Fibroblast of lung (primary cell): ENCODE measurements around the gene PCAT6. TPM values are rescaled to one million over a fixed set of nuclear protein-coding genes. Genes with fewer than 3 reads are reported as not detected.
"Not testable (repeated sequence)": the region's sequence is repeated elsewhere in the genome, so short reads cannot be mapped to it uniquely, and the experiment has no call there.

Experiments
- DNase-seq, 2 donors: peaks; one replicate each; pipeline versions ENCODE4 v3.0.0 to v3.0.0-alpha.2; 2010; ENCODE audit warnings: low read depth in 2 of 2
- H2AFZ ChIP-seq: 2 replicates; pipeline ENCODE4 v1.5.1; 2012; ENCODE audit warnings: low read length, control low read depth, inconsistent platforms
- H3K27ac ChIP-seq: 2 replicates; pipeline ENCODE4 v1.5.1; 2011; ENCODE audit warnings: low read length, control low read depth; ENCODE audit not compliant: insufficient read depth
- H3K27me3 ChIP-seq: 2 replicates; pipeline ENCODE4 v1.5.1; 2011; ENCODE audit warnings: mild to moderate bottlenecking, low read length; ENCODE audit not compliant: control insufficient read depth, insufficient read depth
- H3K36me3 ChIP-seq: 2 replicates; pipeline ENCODE4 v1.5.1; 2011; ENCODE audit warnings: low read length; ENCODE audit not compliant: control insufficient read depth, insufficient read depth
- H3K4me1 ChIP-seq: 2 replicates; pipeline ENCODE4 v1.5.1; 2011; ENCODE audit warnings: low read length; ENCODE audit not compliant: control insufficient read depth, insufficient read depth; ENCODE audit errors: extremely low read depth
- H3K4me2 ChIP-seq: 2 replicates; pipeline ENCODE4 v1.5.1; 2011; ENCODE audit warnings: low read length, control low read depth; ENCODE audit not compliant: insufficient read depth; ENCODE audit errors: extremely low read depth
- H3K4me3 ChIP-seq, 4 experiments: fragments of 200-600 bp in 1 of 4; sonication (generic) in 1 of 4; replicated peaks in 1 of 4; 2 replicates each; pipeline ENCODE4 v1.5.1; 2011 to 2016; ENCODE audit warnings: low read length in 4 of 4, low read depth in 3 of 4, mild to moderate bottlenecking in 3 of 4, control low read depth in 2 of 4, inconsistent platforms in 1 of 4, mixed read lengths in 1 of 4; ENCODE audit not compliant: insufficient read depth in 1 of 4; ENCODE audit errors: control extremely low read depth in 1 of 4
- H3K79me2 ChIP-seq: 2 replicates; pipeline ENCODE4 v1.5.1; 2012; ENCODE audit warnings: mild to moderate bottlenecking, low read length, inconsistent platforms; ENCODE audit not compliant: control insufficient read depth, insufficient read depth
- H3K9ac ChIP-seq: 2 replicates; pipeline ENCODE4 v1.5.1; 2011; ENCODE audit warnings: mild to moderate bottlenecking, low read length, control low read depth; ENCODE audit not compliant: insufficient read depth
- H3K9me3 ChIP-seq: 2 replicates; pipeline ENCODE4 v1.5.1; 2012; ENCODE audit warnings: low read depth, low read length; ENCODE audit not compliant: control insufficient read depth, insufficient read depth
- H4K20me1 ChIP-seq: 2 replicates; pipeline ENCODE4 v1.5.1; 2011; ENCODE audit warnings: low read length; ENCODE audit not compliant: control insufficient read depth, insufficient read depth; ENCODE audit errors: extremely low read depth
- EZH2 ChIP-seq: IDR thresholded peaks from 2 replicates; pipeline ENCODE4 v1.5.1; 2012; ENCODE audit warnings: low read length, control low read depth, mild to moderate bottlenecking; ENCODE audit errors: missing control alignments
- polyA plus RNA-seq, 2 donors: library from polyadenylated mRNA; depleted of rRNA in 1 of 2; stranded (reverse) in 1 of 2; unstranded in 1 of 2; fragments of >200 nt; gene quantifications; 2 replicates each; pipeline ENCODE4 v1.2.1, GENCODE V29; 2011 to 2012; ENCODE audit warnings: missing spikeins in 1 of 2
- total RNA-seq: library from RNA; depleted of rRNA; stranded (reverse); fragments of >200 nt; gene quantifications from 2 replicates; pipeline ENCODE4 v1.2.1, GENCODE V29; 2014
- TF ChIP-seq, protein P1 (sequence below), 2 donors: IDR thresholded peaks in 1 of 2; conservative IDR thresholded peaks in 1 of 2; 1 replicate in 1 of 2; 2 replicates in 1 of 2; pipeline ENCODE4 v1.5.1; 2011 to 2012; ENCODE audit warnings: low read length in 2 of 2, control low read depth in 1 of 2, inconsistent platforms in 1 of 2, low read depth in 1 of 2, mild to moderate bottlenecking in 1 of 2

PCAT6 gene
- total and polyA plus RNA-seq, 2 donors (not counting 1 experiment from before 2014, with no cell fraction given), result 0.50 to 1.1 TPM

GRCh38 chr1:202821467-202821866 is 10.7 kb downstream of the PCAT6 start:
- H3K9me3 ChIP-seq, result no peaks in the 10 kb centered on the region
- peak in 1 of 2 donors; percentile 73 for DNase-seq
- no peaks in the 10 kb centered on the region for H3K4me1 ChIP-seq
- no peak for TF ChIP-seq EZH2
- TF ChIP-seq, protein P1, sequence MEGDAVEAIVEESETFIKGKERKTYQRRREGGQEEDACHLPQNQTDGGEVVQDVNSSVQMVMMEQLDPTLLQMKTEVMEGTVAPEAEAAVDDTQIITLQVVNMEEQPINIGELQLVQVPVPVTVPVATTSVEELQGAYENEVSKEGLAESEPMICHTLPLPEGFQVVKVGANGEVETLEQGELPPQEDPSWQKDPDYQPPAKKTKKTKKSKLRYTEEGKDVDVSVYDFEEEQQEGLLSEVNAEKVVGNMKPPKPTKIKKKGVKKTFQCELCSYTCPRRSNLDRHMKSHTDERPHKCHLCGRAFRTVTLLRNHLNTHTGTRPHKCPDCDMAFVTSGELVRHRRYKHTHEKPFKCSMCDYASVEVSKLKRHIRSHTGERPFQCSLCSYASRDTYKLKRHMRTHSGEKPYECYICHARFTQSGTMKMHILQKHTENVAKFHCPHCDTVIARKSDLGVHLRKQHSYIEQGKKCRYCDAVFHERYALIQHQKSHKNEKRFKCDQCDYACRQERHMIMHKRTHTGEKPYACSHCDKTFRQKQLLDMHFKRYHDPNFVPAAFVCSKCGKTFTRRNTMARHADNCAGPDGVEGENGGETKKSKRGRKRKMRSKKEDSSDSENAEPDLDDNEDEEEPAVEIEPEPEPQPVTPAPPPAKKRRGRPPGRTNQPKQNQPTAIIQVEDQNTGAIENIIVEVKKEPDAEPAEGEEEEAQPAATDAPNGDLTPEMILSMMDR (conservative IDR thresholded peaks at IDR 0.05 in 1 of 2, IDR thresholded peaks at IDR 0.05 in 1 of 2; ENCODE audit: low read depth in 1 of 2, low read length in 2 of 2), result no peak
- no peaks in the 10 kb centered on the region for H3K79me2 ChIP-seq
- no peak overlapping the region for H3K4me3 ChIP-seq
- H3K27me3 ChIP-seq, result peaks cover 16% of the 10 kb centered on the region
- H3K4me2 ChIP-seq, result no peak overlapping the region
- H3K27ac ChIP-seq, result no peak overlapping the region
- no peak overlapping the region for H3K9ac ChIP-seq
- H4K20me1 ChIP-seq, result no peaks in the 10 kb centered on the region
- H2AFZ ChIP-seq, result no peak overlapping the region
- no peaks in the 10 kb centered on the region for H3K36me3 ChIP-seq

GRCh38 chr1:202825748-202826147 is 15.0 kb downstream of the PCAT6 start:
- no peaks in the 10 kb centered on the region for H4K20me1 ChIP-seq
- H3K4me3 ChIP-seq, result no peak overlapping the region
- H3K9ac ChIP-seq, result no peak overlapping the region
- TF ChIP-seq, protein P1 (conservative IDR thresholded peaks at IDR 0.05 in 1 of 2, IDR thresholded peaks at IDR 0.05 in 1 of 2; ENCODE audit: low read depth in 1 of 2, low read length in 2 of 2), result no peak
- no peak for TF ChIP-seq EZH2
- no peaks in the 10 kb centered on the region for H3K79me2 ChIP-seq
- H2AFZ ChIP-seq, result no peak overlapping the region
- no peak overlapping the region for H3K27ac ChIP-seq
- no peak for DNase-seq
- H3K4me2 ChIP-seq, result no peak overlapping the region
- H3K4me1 ChIP-seq, result no peaks in the 10 kb centered on the region
- H3K27me3 ChIP-seq, result peaks cover 6% of the 10 kb centered on the region
- H3K36me3 ChIP-seq, result no peaks in the 10 kb centered on the region
- no peaks in the 10 kb centered on the region for H3K9me3 ChIP-seq

DNA sequence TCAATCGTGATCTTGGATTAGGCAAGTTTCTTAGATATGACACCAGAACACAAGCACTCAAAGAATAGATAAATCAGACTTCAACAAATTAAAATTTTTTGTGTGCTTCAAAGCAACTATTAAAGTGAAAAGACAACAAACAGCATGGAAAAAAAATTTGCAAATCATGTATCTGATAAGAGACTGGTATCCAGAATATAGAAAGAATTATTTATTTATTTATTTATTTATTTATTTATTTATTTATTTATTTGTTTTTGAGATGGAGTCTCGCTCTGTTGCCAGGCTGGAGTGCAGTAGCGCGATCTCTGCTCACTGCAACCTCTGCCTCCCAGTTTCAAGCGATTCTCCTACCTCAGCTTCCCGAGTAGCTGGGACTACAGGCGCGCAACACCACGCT is 18.5 kb downstream of the PCAT6 start:
- not testable (repeated sequence) for DNase-seq, H3K9me3 ChIP-seq, H3K79me2 ChIP-seq, H3K4me3 ChIP-seq, H3K27me3 ChIP-seq, H3K27ac ChIP-seq, H3K36me3 ChIP-seq, H3K9ac ChIP-seq, H4K20me1 ChIP-seq, H3K4me1 ChIP-seq, H2AFZ ChIP-seq, H3K4me2 ChIP-seq
